H1 (cell line): ENCODE measurements around the gene ZNF699. TPM values are rescaled to one million over a fixed set of nuclear protein-coding genes. Genes with fewer than 3 reads are reported as not detected.
A peak's percentile ranks its signal among the peaks of the same experiment; 100 is the strongest.

Experiments
- CTCF ChIA-PET: fragments of 300-600 bp; sonication (Branson Sonifier 250); formaldehyde crosslinking; loops from one replicate; lab custom pipeline; 2021; ENCODE audit not compliant: partially characterized antibody; lab: Charles Lee
- POLR2A ChIA-PET: fragments of 300-600 bp; sonication (Branson Sonifier 250); formaldehyde crosslinking; loops from one replicate; lab custom pipeline; 2021; ENCODE audit warnings: inconsistent platforms; ENCODE audit not compliant: partially characterized antibody; lab: Charles Lee
- DNase-seq, 2 experiments: peaks; one replicate each; pipeline versions ENCODE4 v3.0.0 to v3.0.0-alpha.2; 2010 to 2022; ENCODE audit warnings: low spot score in 2 of 2, low read depth in 1 of 2, mixed read lengths in 1 of 2
- FAIRE-seq: peaks from 2 replicates; lab custom pipeline; 2011; peaks lifted over from hg19 to GRCh38; lab: Jason Lieb, UNC
- H2AFZ ChIP-seq: 2 replicates; pipeline ENCODE4 v1.8.1; 2012; ENCODE audit warnings: low read length, inconsistent platforms
- H2AK5ac ChIP-seq: 2 replicates; pipeline ENCODE4 v1.6.1; 2013; ENCODE audit warnings: low read depth, low read length
- H2BK120ac ChIP-seq: replicated peaks from 2 replicates; pipeline ENCODE3; 2013; ENCODE audit warnings: low read depth, low read length, inconsistent platforms
- H2BK12ac ChIP-seq: 2 replicates; pipeline ENCODE4 v1.6.1; 2013; ENCODE audit warnings: low read depth, low read length
- H2BK15ac ChIP-seq: 2 replicates; pipeline ENCODE4 v1.6.1; 2013; ENCODE audit warnings: low read length
- H2BK20ac ChIP-seq: 2 replicates; pipeline ENCODE4 v1.6.1; 2013; ENCODE audit warnings: low read length
- H2BK5ac ChIP-seq: 2 replicates; pipeline ENCODE4 v1.6.1; 2013; ENCODE audit warnings: low read depth, low read length
- H3K14ac ChIP-seq: 2 replicates; pipeline ENCODE4 v1.6.1; 2013; ENCODE audit warnings: inconsistent platforms; ENCODE audit not compliant: insufficient read length
- H3K18ac ChIP-seq: 2 replicates; pipeline ENCODE4 v1.6.1; 2013; ENCODE audit warnings: low read length; ENCODE audit errors: extremely low read depth
- H3K23ac ChIP-seq: 2 replicates; pipeline ENCODE4 v1.6.1; 2013; ENCODE audit warnings: inconsistent platforms; ENCODE audit not compliant: insufficient read length
- H3K23me2 ChIP-seq: 2 replicates; pipeline ENCODE4 v1.6.1; 2013; ENCODE audit warnings: low read depth, low read length
- H3K27ac ChIP-seq: 2 replicates; pipeline ENCODE4 v1.6.1; 2011; ENCODE audit warnings: low read depth, low read length, inconsistent platforms
- H3K27me3 ChIP-seq, 4 experiments: replicated peaks in 1 of 4; 1 replicate in 1 of 4; 2 replicates in 3 of 4; pipeline versions ENCODE4 v1.6.1 to v1.8.1; 2011 to 2013; ENCODE audit warnings: low read length in 3 of 4, mild to moderate bottlenecking in 3 of 4, inconsistent platforms in 2 of 4, mixed read lengths in 2 of 4, moderate library complexity in 1 of 4; ENCODE audit not compliant: control insufficient read depth in 3 of 4, insufficient read depth in 3 of 4; ENCODE audit errors: extremely low read depth in 1 of 4
- H3K36me3 ChIP-seq, 4 experiments: 2 replicates each; pipeline versions ENCODE4 v1.6.1 to v1.8.1; 2011 to 2013; ENCODE audit warnings: mild to moderate bottlenecking in 4 of 4, low read length in 3 of 4, moderate library complexity in 2 of 4, control low read depth in 1 of 4, inconsistent platforms in 1 of 4; ENCODE audit not compliant: insufficient read depth in 4 of 4, control insufficient read depth in 2 of 4
- H3K4ac ChIP-seq: replicated peaks from 2 replicates; pipeline ENCODE3; 2013; ENCODE audit warnings: low read length, low read depth, mixed read lengths, inconsistent platforms; ENCODE audit not compliant: insufficient read length
- H3K4me1 ChIP-seq, 4 experiments: replicated peaks in 1 of 4; 1 replicate in 1 of 4; 2 replicates in 3 of 4; pipeline versions ENCODE4 v1.6.1 to v1.8.1; 2011 to 2013; ENCODE audit warnings: low read length in 3 of 4, inconsistent platforms in 2 of 4, mixed read lengths in 1 of 4; ENCODE audit not compliant: insufficient read depth in 4 of 4, control insufficient read depth in 3 of 4
- H3K4me2 ChIP-seq, 2 experiments: 2 replicates each; pipeline versions ENCODE4 v1.6.1 to v1.8.1; 2011 to 2013; ENCODE audit warnings: low read depth in 2 of 2, low read length in 2 of 2, control low read depth in 1 of 2, inconsistent platforms in 1 of 2, mild to moderate bottlenecking in 1 of 2; ENCODE audit not compliant: insufficient read depth in 1 of 2
- H3K4me3 ChIP-seq, 4 experiments: fragments of 200-600, 300-600 bp in 1 of 4; sonication (generic), shearing (Covaris generic), sonication (Bioruptor Twin) in 1 of 4; 2 replicates each; pipeline versions ENCODE4 v1.5.1 to v1.8.1; 2011 to 2016; ENCODE audit warnings: low read length in 4 of 4, low read depth in 3 of 4, control low read depth in 2 of 4, inconsistent platforms in 2 of 4, mild to moderate bottlenecking in 2 of 4, mixed read lengths in 1 of 4, moderate library complexity in 1 of 4; ENCODE audit not compliant: insufficient read depth in 2 of 4; ENCODE audit errors: extremely low read depth in 1 of 4
- H3K56ac ChIP-seq: replicated peaks from 2 replicates; pipeline ENCODE3; 2013; ENCODE audit warnings: low read depth, mild to moderate bottlenecking, mixed read lengths, low read length, inconsistent platforms; ENCODE audit not compliant: insufficient read length
- H3K79me1 ChIP-seq: 2 replicates; pipeline ENCODE4 v1.6.1; 2013; ENCODE audit warnings: low read depth, low read length, control low read depth
- H3K79me2 ChIP-seq, 2 experiments: 2 replicates each; pipeline versions ENCODE4 v1.6.1 to v1.8.1; 2012 to 2013; ENCODE audit warnings: low read length in 2 of 2, mild to moderate bottlenecking in 2 of 2, inconsistent platforms in 1 of 2; ENCODE audit not compliant: insufficient read depth in 2 of 2, control insufficient read depth in 1 of 2
- H3K9ac ChIP-seq, 4 experiments: replicated peaks in 1 of 4; 1 replicate in 1 of 4; 2 replicates in 3 of 4; pipeline versions ENCODE4 v1.6.1 to v1.8.1; 2011 to 2013; ENCODE audit warnings: low read depth in 3 of 4, low read length in 3 of 4, control low read depth in 2 of 4, mild to moderate bottlenecking in 2 of 4, moderate library complexity in 2 of 4, inconsistent platforms in 1 of 4; ENCODE audit errors: extremely low read depth in 1 of 4
- H3K9me3 ChIP-seq, 2 experiments: 2 replicates each; pipeline versions ENCODE4 v1.6.1 to v1.8.1; 2012 to 2013; ENCODE audit warnings: mild to moderate bottlenecking in 2 of 2, moderate library complexity in 2 of 2, control low read depth in 1 of 2, inconsistent platforms in 1 of 2, low read depth in 1 of 2, low read length in 1 of 2, mixed read lengths in 1 of 2; ENCODE audit not compliant: insufficient read depth in 2 of 2
- H4K20me1 ChIP-seq, 2 experiments: replicated peaks in 1 of 2; 2 replicates each; pipeline versions ENCODE3 to v1.8.1; 2011 to 2013; ENCODE audit warnings: inconsistent platforms in 2 of 2, low read length in 2 of 2, mild to moderate bottlenecking in 1 of 2; ENCODE audit not compliant: insufficient read depth in 2 of 2, control insufficient read depth in 1 of 2
- H4K5ac ChIP-seq: 2 replicates; pipeline ENCODE4 v1.6.1; 2013; ENCODE audit warnings: low read length, low read depth, mixed read lengths, inconsistent platforms; ENCODE audit not compliant: insufficient read length
- H4K8ac ChIP-seq: 2 replicates; pipeline ENCODE4 v1.8.0; 2013; ENCODE audit warnings: mild to moderate bottlenecking, moderate library complexity, low read length, inconsistent platforms; ENCODE audit not compliant: insufficient read depth; ENCODE audit errors: extremely low read depth
- H4K91ac ChIP-seq: replicated peaks from 2 replicates; pipeline ENCODE3; 2013; ENCODE audit warnings: low read length, mixed read lengths, inconsistent platforms; ENCODE audit not compliant: insufficient read length
- BRCA1 ChIP-seq: IDR thresholded peaks from 2 replicates; pipeline ENCODE4 v1.6.1; 2012; ENCODE audit warnings: low read depth, low read length, improper control_type of control experiment
- CBX5 ChIP-seq: fragments of 300-800, 300-1000 bp; sonication (generic); IDR thresholded peaks from 2 replicates; pipeline ENCODE4 v1.7.1; 2016; ENCODE audit warnings: antibody characterized with exemption, low read length, low read depth
- EGR1 ChIP-seq: IDR thresholded peaks from 2 replicates; pipeline ENCODE4 v1.6.1; 2011; ENCODE audit warnings: low read depth, low read length, borderline replicate concordance
- TEAD4 ChIP-seq: IDR thresholded peaks from 2 replicates; pipeline ENCODE4 v1.6.1; 2012; ENCODE audit warnings: low read depth, low read length, inconsistent platforms, mixed read lengths
- ZNF274 ChIP-seq: IDR thresholded peaks from 2 replicates; pipeline ENCODE4 v1.7.0; 2012; ENCODE audit warnings: low read length, borderline replicate concordance; ENCODE audit errors: extremely low read depth
- WGBS, 2 experiments: shearing (Covaris generic) in 1 of 2; methylation state at CpG; one replicate each; pipeline versions ENCODE4 v1.1.6 to v1.1.7; 2013 to 2015; ENCODE audit warnings: low lambda C conversion rate in 2 of 2, mixed read lengths in 2 of 2, inconsistent platforms in 1 of 2, low coverage in 1 of 2, missing lambda C conversion rate in 1 of 2; ENCODE audit not compliant: insufficient replicate concordance in 2 of 2, insufficient coverage in 1 of 2, insufficient read length in 1 of 2; ENCODE audit errors: extremely low coverage in 1 of 2, missing lambda C conversion rate in 1 of 2; 5-methylcytosine and 5-hydroxymethylcytosine counted together
- polyA plus RNA-seq, 7 experiments: library from polyadenylated mRNA; depleted of rRNA in 3 of 7; stranded (reverse) in 5 of 7; unstranded in 2 of 7; fragments of >200 nt in 5 of 7; fragments of 200-250 nt in 2 of 7; gene quantifications; 1 replicate in 5 of 7; 2 replicates in 1 of 7; 4 replicates in 1 of 7; pipeline versions ENCODE4 v1.2.1 to v1.2.3, GENCODE V29; 2011 to 2013; ENCODE audit warnings: missing spikeins in 2 of 7, mixed read lengths in 2 of 7
- total RNA-seq: library from RNA; stranded (reverse); fragmentation: NEBNext Ultra II Directional; extraction: Animal tissue kit (Norgen Biotek cat#: 25700); gene quantifications from 2 replicates; pipeline ENCODE4 v1.2.1, GENCODE V29; 2021
- TF ChIP-seq, protein P1 (sequence below), 3 experiments: IDR thresholded peaks; 1 replicate in 2 of 3; 2 replicates in 1 of 3; pipeline versions ENCODE4 v1.5.1 to v1.6.1; 2011; ENCODE audit warnings: low read length in 3 of 3, mild to moderate bottlenecking in 3 of 3, inconsistent platforms in 2 of 3, low read depth in 1 of 3, moderate library complexity in 1 of 3; ENCODE audit not compliant: insufficient read depth in 1 of 3; ENCODE audit errors: control extremely low read depth in 1 of 3

The ZNF699 gene
- total and polyA plus RNA-seq, 2 of the 8 experiments (the other 6 are each of a cell fraction or from before 2014, with no cell fraction given), result 1.00 to 3.3 TPM

DNA sequence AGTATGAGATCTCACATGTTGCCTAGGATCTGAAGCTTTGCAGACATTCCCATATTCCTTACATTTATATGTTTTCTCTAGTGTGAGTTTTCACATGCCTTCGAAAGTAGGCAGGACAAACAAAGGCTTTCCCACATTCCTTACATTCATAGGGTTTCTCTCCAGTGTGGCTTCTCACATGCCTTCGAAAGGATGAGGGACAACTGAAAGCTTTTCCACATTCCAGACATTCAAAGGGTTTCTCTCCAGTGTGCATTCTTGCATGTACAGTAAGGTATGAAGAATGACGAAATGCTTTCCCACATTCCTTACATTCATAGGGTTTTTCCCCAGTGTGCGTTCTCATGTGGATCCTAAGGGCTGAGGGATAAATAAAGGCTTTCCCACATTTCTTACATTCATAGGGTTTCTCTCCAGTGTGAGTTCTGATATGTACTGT lies 14.2 kb downstream of the ZNF699 start:
- H2BK12ac ChIP-seq, result no peak overlapping the region
- H3K4ac ChIP-seq, result no peak overlapping the region
- H3K27me3 ChIP-seq, result no peaks in the 10 kb centered on the region
- no peaks in the 10 kb centered on the region for H3K23me2 ChIP-seq
- H3K9me3 ChIP-seq, result peaks cover 64 to 79% of the 10 kb centered on the region in 2 experiments
- DNase-seq, result no peak
- no peak overlapping the region for H3K4me2 ChIP-seq
- no peak overlapping the region for H2BK15ac ChIP-seq
- no peak overlapping the region for H4K8ac ChIP-seq
- H4K20me1 ChIP-seq, result no peaks in the 10 kb centered on the region
- H2AFZ ChIP-seq, result no peak overlapping the region
- H3K14ac ChIP-seq, result no peak overlapping the region
- TF ChIP-seq BRCA1 (no peak), EGR1 (no peak), TEAD4 (peak; percentile 3; the same call in 1 of the 2 replicates), ZNF274 (peak; percentile 94), CBX5 (no peak)
- TF ChIP-seq, protein P1, sequence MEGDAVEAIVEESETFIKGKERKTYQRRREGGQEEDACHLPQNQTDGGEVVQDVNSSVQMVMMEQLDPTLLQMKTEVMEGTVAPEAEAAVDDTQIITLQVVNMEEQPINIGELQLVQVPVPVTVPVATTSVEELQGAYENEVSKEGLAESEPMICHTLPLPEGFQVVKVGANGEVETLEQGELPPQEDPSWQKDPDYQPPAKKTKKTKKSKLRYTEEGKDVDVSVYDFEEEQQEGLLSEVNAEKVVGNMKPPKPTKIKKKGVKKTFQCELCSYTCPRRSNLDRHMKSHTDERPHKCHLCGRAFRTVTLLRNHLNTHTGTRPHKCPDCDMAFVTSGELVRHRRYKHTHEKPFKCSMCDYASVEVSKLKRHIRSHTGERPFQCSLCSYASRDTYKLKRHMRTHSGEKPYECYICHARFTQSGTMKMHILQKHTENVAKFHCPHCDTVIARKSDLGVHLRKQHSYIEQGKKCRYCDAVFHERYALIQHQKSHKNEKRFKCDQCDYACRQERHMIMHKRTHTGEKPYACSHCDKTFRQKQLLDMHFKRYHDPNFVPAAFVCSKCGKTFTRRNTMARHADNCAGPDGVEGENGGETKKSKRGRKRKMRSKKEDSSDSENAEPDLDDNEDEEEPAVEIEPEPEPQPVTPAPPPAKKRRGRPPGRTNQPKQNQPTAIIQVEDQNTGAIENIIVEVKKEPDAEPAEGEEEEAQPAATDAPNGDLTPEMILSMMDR (IDR thresholded peaks at IDR 0.05; ENCODE audit: control extremely low read depth in 1 of 3, insufficient read depth in 1 of 3, low read depth in 1 of 3, low read length in 3 of 3), result no peak
- no peaks in the 10 kb centered on the region for H3K79me2 ChIP-seq
- H4K91ac ChIP-seq, result no peak overlapping the region
- H3K27ac ChIP-seq, result no peak overlapping the region
- WGBS, 2 experiments, result 93% methylated on average over 4 of the region's 4 CpGs; no CpG with 5 or more reads in 1 of the 2 experiments
- H3K4me3 ChIP-seq, result no peak overlapping the region
- H2BK20ac ChIP-seq, result no peak overlapping the region
- no peaks in the 10 kb centered on the region for H3K79me1 ChIP-seq
- H3K56ac ChIP-seq, result no peak overlapping the region
- peaks cover 0 to 39% (median 13%) of the 10 kb centered on the region in 4 experiments; a peak in 5 of 8 replicates for H3K36me3 ChIP-seq
- ChIA-PET POLR2A (no interaction called here), CTCF (no interaction called here)
- no peak for FAIRE-seq
- H3K23ac ChIP-seq, result no peak overlapping the region
- H4K5ac ChIP-seq, result no peak overlapping the region
- no peaks in the 10 kb centered on the region for H3K4me1 ChIP-seq
- H3K18ac ChIP-seq, result no peak overlapping the region
- no peak overlapping the region for H2BK120ac ChIP-seq
- H2BK5ac ChIP-seq, result no peak overlapping the region; the same call in 1 of the 2 replicates
- no peak overlapping the region for H2AK5ac ChIP-seq
- H3K9ac ChIP-seq, result no peak overlapping the region
